AG04449 (cell line): Measurements from ENCODE around the gene CCL19.

Experiments used
- CTCF ChIA-PET: fragments of 350-600 bp; formaldehyde crosslinking; extraction: SDS; loops from one replicate; lab custom pipeline; 2021; ENCODE audit warnings: antibody characterized with exemption; lab: Yijun Ruan, JAX
- POLR2A ChIA-PET: fragments of 400-600, 350-600 bp; formaldehyde crosslinking; extraction: SDS; loops from one replicate; lab custom pipeline; 2020; ENCODE audit warnings: antibody characterized with exemption, inconsistent platforms; lab: Yijun Ruan, JAX
- DNase-seq: peaks from one replicate; pipeline ENCODE4 v3.0.0-alpha.2; 2010; ENCODE audit warnings: low read depth, low spot score
- H3K4me3 ChIP-seq: 2 replicates; pipeline ENCODE4 v1.5.1; 2011; ENCODE audit warnings: low read depth, mild to moderate bottlenecking, control low read depth, low read length
- TF ChIP-seq, protein P1 (sequence below): IDR thresholded peaks from one replicate; pipeline ENCODE4 v1.5.1; 2011; ENCODE audit warnings: mild to moderate bottlenecking, moderate library complexity, low read length, control low read depth, inconsistent platforms; ENCODE audit not compliant: insufficient read depth; ENCODE audit errors: missing control alignments

Gene CCL19

DNA sequence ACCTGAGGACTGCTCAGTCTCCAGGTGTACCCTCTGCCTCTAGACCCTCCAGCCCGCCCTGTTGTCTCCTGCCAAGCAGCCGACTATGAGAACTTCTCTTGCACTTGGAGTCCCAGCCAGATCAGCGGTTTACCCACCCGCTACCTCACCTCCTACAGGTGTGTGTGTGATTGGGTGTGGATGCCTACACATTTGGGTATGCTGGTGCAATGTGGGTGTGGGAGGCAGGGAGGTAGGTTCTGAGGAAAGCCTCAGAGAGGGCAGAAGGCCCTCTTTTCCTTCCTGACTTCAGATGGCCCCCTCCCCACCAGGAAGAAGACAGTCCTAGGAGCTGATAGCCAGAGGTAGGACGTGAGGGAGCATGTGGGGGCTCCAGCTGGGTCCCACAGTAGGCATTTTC, 34.1 kb downstream of the CCL19 start:
- DNase-seq, result no peak
- no peak overlapping the region for H3K4me3 ChIP-seq
- TF ChIP-seq, protein P1, sequence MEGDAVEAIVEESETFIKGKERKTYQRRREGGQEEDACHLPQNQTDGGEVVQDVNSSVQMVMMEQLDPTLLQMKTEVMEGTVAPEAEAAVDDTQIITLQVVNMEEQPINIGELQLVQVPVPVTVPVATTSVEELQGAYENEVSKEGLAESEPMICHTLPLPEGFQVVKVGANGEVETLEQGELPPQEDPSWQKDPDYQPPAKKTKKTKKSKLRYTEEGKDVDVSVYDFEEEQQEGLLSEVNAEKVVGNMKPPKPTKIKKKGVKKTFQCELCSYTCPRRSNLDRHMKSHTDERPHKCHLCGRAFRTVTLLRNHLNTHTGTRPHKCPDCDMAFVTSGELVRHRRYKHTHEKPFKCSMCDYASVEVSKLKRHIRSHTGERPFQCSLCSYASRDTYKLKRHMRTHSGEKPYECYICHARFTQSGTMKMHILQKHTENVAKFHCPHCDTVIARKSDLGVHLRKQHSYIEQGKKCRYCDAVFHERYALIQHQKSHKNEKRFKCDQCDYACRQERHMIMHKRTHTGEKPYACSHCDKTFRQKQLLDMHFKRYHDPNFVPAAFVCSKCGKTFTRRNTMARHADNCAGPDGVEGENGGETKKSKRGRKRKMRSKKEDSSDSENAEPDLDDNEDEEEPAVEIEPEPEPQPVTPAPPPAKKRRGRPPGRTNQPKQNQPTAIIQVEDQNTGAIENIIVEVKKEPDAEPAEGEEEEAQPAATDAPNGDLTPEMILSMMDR, result no peak
- ChIA-PET POLR2A (interaction anchor here (1.0 to 3.0 kb wide), 2 partner anchors 8 to 14 kb away, joined by 3 to 11 read pairs; no protein-coding TSS in a partner anchor), CTCF (interaction anchor here (1.9 to 13.8 kb wide), 3 partner anchors 7 to 45 kb away, joined by 7 to 153 read pairs (median 10); partner anchors contain the start of genes CCL27 and GALT)

DNA sequence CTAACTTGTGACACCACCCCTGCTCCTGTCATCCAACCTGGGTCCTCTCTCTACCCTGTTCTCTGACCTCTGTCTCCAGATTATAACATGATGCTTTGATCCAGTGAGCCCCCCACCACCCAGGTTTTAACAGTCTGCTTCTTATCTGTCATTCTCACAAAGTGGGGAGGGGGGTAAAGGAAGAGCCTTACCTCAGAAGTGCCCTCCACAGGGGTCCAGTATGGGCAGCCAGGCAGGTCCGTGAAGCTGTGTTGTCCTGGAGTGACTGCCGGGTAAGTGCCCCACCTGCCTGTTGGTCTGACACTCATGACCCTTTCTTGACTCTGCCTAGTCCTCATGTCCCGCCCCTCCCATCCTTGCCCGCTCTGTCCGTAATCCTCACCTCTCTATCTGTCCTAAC, 35.7 kb downstream of the CCL19 start:
- ChIA-PET CTCF (interaction anchor here (13.8 kb wide), 1 partner anchor 8 kb away, joined by 153 read pairs; the partner anchor contains the start of gene CCL27), POLR2A (interaction anchor here (3.0 kb wide), 1 partner anchor 9 kb away, joined by 11 read pairs; no protein-coding TSS in a partner anchor)

DNA sequence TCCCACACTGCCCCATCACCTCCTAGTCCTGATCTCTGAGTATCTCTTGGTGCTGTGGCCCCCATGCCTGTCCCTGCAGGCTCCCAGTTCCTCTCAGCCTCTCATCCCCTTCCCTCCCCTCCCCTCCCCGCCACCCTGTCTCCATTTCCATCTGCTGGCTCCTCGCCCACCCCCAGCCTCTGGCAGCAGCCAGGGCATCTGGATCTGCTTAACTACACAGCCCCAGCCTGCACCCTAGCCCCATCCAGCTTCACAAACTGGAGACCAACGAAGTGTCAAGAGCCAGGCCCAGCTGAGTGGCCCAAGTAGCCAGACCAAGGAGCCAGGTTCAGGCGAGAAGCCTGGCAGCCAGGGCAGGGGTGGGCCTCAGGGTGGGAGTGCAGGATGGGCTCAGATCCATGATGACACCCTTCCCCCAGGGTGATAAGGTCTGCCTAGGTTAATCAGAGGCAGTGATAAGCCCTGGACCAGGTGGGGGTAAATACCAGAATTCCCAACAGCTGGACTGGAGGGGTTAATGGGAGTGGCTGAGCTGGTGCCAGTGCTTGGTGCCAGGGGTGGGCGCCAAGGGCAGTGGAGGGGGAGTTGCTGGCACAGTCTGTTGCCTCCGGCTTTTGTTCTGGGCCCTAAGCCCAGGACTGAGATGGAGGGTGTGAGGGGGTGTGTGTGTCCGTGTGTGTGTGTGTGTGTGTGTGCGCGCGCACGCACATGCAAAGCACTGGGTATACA, 36.6 kb downstream of the CCL19 start:
- CTCF ChIA-PET, result interaction anchor here (1.2 to 13.8 kb wide), 2 partner anchors 9 to 47 kb away, joined by 3 to 153 read pairs; partner anchors contain the start of gene CCL27
- POLR2A ChIA-PET, result interaction anchor here (1.3 to 3.0 kb wide), 3 partner anchors 10 to 34 kb away, joined by 5 to 11 read pairs (median 7); partner anchors contain the start of genes DCTN3 and SIGMAR1
- DNase-seq, result no peak
- peak overlapping the region; percentile 12; the same call in 1 of the 2 replicates for H3K4me3 ChIP-seq
- TF ChIP-seq, protein P1, result no peak

More for the DNA sequence above, 35.7 kb downstream of the CCL19 start:
- TF ChIP-seq, protein P1, result no peak
- H3K4me3 ChIP-seq, result no peak overlapping the region
- DNase-seq, result no peak

DNA sequence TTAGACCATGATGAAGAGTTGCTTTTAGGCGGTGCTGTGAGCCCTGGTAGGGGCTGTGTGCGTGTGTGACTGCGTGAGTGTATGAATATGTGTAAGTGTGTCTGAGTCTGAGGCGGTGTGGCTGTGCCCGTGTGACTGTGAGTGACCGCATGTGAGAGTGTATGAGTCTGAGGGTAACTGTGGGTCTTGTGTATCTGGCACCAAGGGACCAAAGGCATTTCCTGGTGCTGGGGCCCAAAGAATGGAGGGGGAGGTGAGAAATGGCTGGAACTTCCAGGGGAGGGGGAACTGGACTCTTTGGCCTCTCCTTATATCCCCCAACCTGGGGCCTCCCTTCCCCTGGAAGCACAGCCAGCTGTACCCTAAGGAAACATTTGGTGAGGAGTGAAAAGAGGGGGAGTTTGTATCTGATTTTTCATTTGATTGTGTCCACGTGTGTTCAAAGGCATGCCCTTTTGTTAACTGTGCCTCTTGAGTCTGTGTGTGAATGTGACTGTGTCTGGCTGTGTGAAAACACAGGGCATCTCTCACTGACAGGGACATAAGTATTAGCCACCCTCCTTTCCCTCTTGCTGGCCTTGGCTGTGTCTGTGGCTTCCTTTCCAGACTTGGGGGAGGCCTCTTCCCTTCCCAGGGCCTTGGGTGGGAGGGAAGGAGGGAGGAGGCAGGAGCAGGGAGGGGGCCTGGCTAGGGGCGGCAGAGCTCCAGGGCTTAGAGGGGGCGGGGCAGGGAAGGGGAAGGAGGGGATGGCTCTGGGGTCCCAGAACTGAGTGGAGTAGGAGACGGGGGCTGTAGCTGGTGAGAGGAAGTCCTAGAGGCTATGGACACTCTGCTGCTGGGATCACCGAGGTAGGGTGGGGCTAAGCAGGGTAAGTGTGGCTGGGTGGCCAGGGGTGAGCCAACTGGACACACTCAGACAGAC, 37.7 kb downstream of the CCL19 start:
- CTCF ChIA-PET, result interaction anchor here (0.6 to 13.8 kb wide), 8 partner anchors 10 to 275 kb away, joined by 3 to 153 read pairs (median 4); partner anchors contain the start of gene CCL27
- DNase-seq, result peak; percentile 37
- TF ChIP-seq, protein P1, result no peak
- H3K4me3 ChIP-seq, result peak overlapping the region; percentile 70
- POLR2A ChIA-PET, result interaction anchor here (1.0 to 3.0 kb wide), 5 partner anchors 7 to 33 kb away, joined by 4 to 11 read pairs (median 7); partner anchors contain the start of genes DCTN3 and SIGMAR1

DNA sequence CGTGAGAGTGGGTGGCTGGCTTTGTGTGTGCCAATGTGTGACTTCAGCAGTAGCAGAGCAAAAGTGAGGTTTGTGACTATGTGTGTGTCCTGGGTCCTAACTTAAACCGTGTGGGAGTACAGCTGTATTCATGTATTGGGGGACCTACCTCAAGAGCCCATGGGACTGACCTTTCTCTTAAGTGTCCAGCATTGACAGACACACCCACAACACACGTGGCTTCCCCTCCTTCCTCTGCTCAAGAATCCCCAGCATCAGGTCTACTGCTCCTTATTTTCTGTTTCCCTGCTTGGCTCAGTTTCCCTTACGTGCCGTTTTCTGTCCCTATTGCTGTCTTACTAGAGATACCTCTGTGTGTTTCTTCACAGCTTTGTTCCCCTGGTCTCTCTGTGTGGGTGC, 38.5 kb downstream of the CCL19 start:
- TF ChIP-seq, protein P1, result no peak
- ChIA-PET POLR2A (interaction anchor here (1.0 to 2.5 kb wide), 3 partner anchors 8 to 15 kb away, joined by 4 to 8 read pairs (median 5); partner anchors contain the start of gene SIGMAR1), CTCF (interaction anchor here (0.6 to 13.8 kb wide), 10 partner anchors 9 to 274 kb away, joined by 3 to 153 read pairs (median 4); partner anchors contain the start of genes CCL27, RPP25L and SIGMAR1)
- DNase-seq, result no peak
- H3K4me3 ChIP-seq, result peak overlapping the region; percentile 70
